Measurements from ENCODE around the gene C16orf89. TPM values are rescaled to one million over a fixed set of nuclear protein-coding genes. Genes with fewer than 3 reads are reported as not detected.

C16orf89 gene
- total RNA-seq, 1 experiment from 2014 or later = not detected

DNA sequence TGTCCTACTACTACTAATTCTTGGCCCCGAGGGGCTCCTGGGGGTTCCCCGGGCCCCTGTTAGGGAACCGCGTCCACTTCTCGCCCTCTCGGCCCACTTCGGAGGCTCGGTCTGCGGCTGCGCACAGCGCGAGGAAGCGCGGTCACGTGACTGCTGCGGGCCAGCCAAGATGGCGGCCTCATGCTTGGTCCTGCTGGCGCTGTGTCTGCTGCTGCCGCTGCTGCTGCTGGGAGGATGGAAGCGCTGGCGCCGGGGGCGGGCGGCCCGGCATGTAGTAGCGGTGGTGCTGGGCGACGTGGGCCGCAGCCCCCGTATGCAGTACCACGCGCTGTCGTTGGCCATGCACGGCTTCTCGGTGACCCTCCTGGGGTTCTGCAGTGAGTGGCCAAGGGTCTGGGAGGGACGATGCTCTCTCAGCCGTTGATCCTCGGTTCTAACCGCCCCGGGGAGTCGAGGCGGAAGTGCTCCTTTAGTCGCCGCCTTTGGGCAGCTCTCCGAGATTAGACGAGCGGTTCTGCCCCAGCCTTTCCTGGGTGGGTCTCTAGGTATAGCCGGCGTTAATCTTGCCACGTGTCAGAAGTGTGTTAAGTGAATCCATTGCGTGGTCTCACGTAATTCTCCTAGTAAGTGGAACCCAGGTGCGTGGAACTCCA is 6.1 kb upstream of the C16orf89 start, which contains the start of gene ALG1:
Gene ALG1, plus strand, starts transcription at position 163 of the 653 bp plus-strand sequence. Its CDS starts 7 bp downstream, at position 170.
- Mint-ChIP-seq H3K9me3 (ENCODE audit: unreplicated experiment) (no peaks in the 10 kb centered on the region), H3K4me1 (ENCODE audit: insufficient read depth, unreplicated experiment) (peaks cover 5% of the 10 kb centered on the region), H3K4me3 (ENCODE audit: unreplicated experiment) (peak within 1 kb of the TSS; percentile 95), H3K27me3 (ENCODE audit: insufficient read depth, unreplicated experiment) (no peaks in the 10 kb centered on the region), H3K27ac (ENCODE audit: low read depth, unreplicated experiment) (peak within 1 kb of the TSS; percentile 94), H3K36me3 (ENCODE audit: insufficient read depth, unreplicated experiment) (peaks cover 26% of the 10 kb centered on the region)
- ChIA-PET POLR2A (interaction anchor here (0.7 to 3.0 kb wide), 5 partner anchors 27 to 480 kb away, joined by 4 to 13 read pairs (median 5); partner anchors contain the start of genes ANKS3, DNAAF8 and NAGPA), CTCF (interaction anchor here (0.9 to 1.1 kb wide), 3 partner anchors 21 to 1568 kb away, joined by 3 read pairs; no protein-coding TSS in a partner anchor)
- intact Hi-C loops (cut with micrococcal nuclease) = loop anchor here (1.0 kb wide), 1 partner anchor 25 kb away; the partner anchor contains the start of gene EEF2KMT
- TF ChIP-seq, protein P1, sequence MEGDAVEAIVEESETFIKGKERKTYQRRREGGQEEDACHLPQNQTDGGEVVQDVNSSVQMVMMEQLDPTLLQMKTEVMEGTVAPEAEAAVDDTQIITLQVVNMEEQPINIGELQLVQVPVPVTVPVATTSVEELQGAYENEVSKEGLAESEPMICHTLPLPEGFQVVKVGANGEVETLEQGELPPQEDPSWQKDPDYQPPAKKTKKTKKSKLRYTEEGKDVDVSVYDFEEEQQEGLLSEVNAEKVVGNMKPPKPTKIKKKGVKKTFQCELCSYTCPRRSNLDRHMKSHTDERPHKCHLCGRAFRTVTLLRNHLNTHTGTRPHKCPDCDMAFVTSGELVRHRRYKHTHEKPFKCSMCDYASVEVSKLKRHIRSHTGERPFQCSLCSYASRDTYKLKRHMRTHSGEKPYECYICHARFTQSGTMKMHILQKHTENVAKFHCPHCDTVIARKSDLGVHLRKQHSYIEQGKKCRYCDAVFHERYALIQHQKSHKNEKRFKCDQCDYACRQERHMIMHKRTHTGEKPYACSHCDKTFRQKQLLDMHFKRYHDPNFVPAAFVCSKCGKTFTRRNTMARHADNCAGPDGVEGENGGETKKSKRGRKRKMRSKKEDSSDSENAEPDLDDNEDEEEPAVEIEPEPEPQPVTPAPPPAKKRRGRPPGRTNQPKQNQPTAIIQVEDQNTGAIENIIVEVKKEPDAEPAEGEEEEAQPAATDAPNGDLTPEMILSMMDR (IDR thresholded peaks at IDR 0.05; ENCODE audit: unreplicated experiment) = no peak
- peak; percentile 80 for DNase-seq (ENCODE audit: unreplicated experiment)
- BruUV-seq (replicated peaks) = TSS peak; percentile 39

- TF ChIP-seq, protein P1 (IDR thresholded peaks at IDR 0.05; ENCODE audit: unreplicated experiment) = no peak
- Mint-ChIP-seq H3K36me3 (ENCODE audit: insufficient read depth, unreplicated experiment) (peaks cover 24% of the 10 kb centered on the region), H3K4me3 (ENCODE audit: unreplicated experiment) (peak overlapping the region; percentile 95), H3K4me1 (ENCODE audit: insufficient read depth, unreplicated experiment) (peaks cover 5% of the 10 kb centered on the region), H3K9me3 (ENCODE audit: unreplicated experiment) (no peaks in the 10 kb centered on the region), H3K27ac (ENCODE audit: low read depth, unreplicated experiment) (peak overlapping the region; percentile 94), H3K27me3 (ENCODE audit: insufficient read depth, unreplicated experiment) (no peaks in the 10 kb centered on the region)
- intact Hi-C loops (cut with micrococcal nuclease) = no loop called here
- no peak for DNase-seq (ENCODE audit: unreplicated experiment)
- TSS peak; percentile 92 for BruUV-seq (replicated peaks)
- ChIA-PET POLR2A (interaction anchor here (0.5 to 3.0 kb wide), 4 partner anchors 27 to 337 kb away, joined by 3 to 13 read pairs (median 6); partner anchors contain the start of genes ANKS3, DNAAF8 and NAGPA), CTCF (interaction anchor here (1.1 to 1.5 kb wide), 2 partner anchors 9 to 22 kb away, joined by 3 to 4 read pairs; no protein-coding TSS in a partner anchor)
These were observed 5.6 kb upstream of the C16orf89 start for GRCh38 chr16:5071341-5071680.

- DNase-seq (ENCODE audit: unreplicated experiment) = no peak
- H3K27ac Mint-ChIP-seq (ENCODE audit: low read depth, unreplicated experiment) = peak overlapping the region; percentile 94
- BruUV-seq (replicated peaks) = no TSS peak
- TF ChIP-seq, protein P1 (IDR thresholded peaks at IDR 0.05; ENCODE audit: unreplicated experiment) = no peak
- H3K9me3 Mint-ChIP-seq (ENCODE audit: unreplicated experiment) = no peaks in the 10 kb centered on the region
- peaks cover 4% of the 10 kb centered on the region for H3K27me3 Mint-ChIP-seq (ENCODE audit: insufficient read depth, unreplicated experiment)
- H3K36me3 Mint-ChIP-seq (ENCODE audit: insufficient read depth, unreplicated experiment) = peaks cover 17% of the 10 kb centered on the region
- POLR2A ChIA-PET = interaction anchor here (0.5 to 3.0 kb wide), 2 partner anchors 37 to 205 kb away, joined by 3 to 13 read pairs; partner anchors contain the start of gene NAGPA
- intact Hi-C loops (cut with micrococcal nuclease) = no loop called here
- CTCF ChIA-PET = interaction anchor here (0.6 to 1.6 kb wide), 5 partner anchors 9 to 159 kb away, joined by 3 to 4 read pairs (median 3); no protein-coding TSS in a partner anchor
- H3K4me3 Mint-ChIP-seq (ENCODE audit: unreplicated experiment) = peak overlapping the region; percentile 95
- peaks cover 5% of the 10 kb centered on the region for H3K4me1 Mint-ChIP-seq (ENCODE audit: insufficient read depth, unreplicated experiment)
These were observed 4.9 kb upstream of the C16orf89 start for GRCh38 chr16:5070431-5071186.

- peaks cover 11% of the 10 kb centered on the region for H3K27me3 Mint-ChIP-seq (ENCODE audit: insufficient read depth, unreplicated experiment)
- intact Hi-C loops (cut with micrococcal nuclease) = no loop called here
- POLR2A ChIA-PET = interaction anchor here (3.0 kb wide), 1 partner anchor 36 kb away, joined by 13 read pairs; the partner anchor contains the start of gene NAGPA
- no peak overlapping the region for H3K4me3 Mint-ChIP-seq (ENCODE audit: unreplicated experiment)
- BruUV-seq (replicated peaks) = no TSS peak
- CTCF ChIA-PET = interaction anchor here (0.6 to 1.6 kb wide), 5 partner anchors 8 to 158 kb away, joined by 3 to 5 read pairs (median 3); no protein-coding TSS in a partner anchor
- TF ChIP-seq, protein P1 (IDR thresholded peaks at IDR 0.05; ENCODE audit: unreplicated experiment) = no peak
- peaks cover 9% of the 10 kb centered on the region for H3K36me3 Mint-ChIP-seq (ENCODE audit: insufficient read depth, unreplicated experiment)
- DNase-seq (ENCODE audit: unreplicated experiment) = no peak
- no peak overlapping the region for H3K27ac Mint-ChIP-seq (ENCODE audit: low read depth, unreplicated experiment)
- H3K9me3 Mint-ChIP-seq (ENCODE audit: unreplicated experiment) = no peaks in the 10 kb centered on the region
- H3K4me1 Mint-ChIP-seq (ENCODE audit: insufficient read depth, unreplicated experiment) = peaks cover 5% of the 10 kb centered on the region
These were observed 4.1 kb upstream of the C16orf89 start for GRCh38 chr16:5069854-5070253.

Data from MCF 10A (cell line).